Panc1 (cell line): Measurements from ENCODE around the gene FAM240B.

Experiments
- POLR2AphosphoS5 ChIP-seq: IDR thresholded peaks from 2 replicates; pipeline ENCODE4 v1.6.1; 2012; ENCODE audit warnings: mild to moderate bottlenecking, low read depth, low read length, moderate library complexity
- SIN3A ChIP-seq: IDR thresholded peaks from 2 replicates; pipeline ENCODE4 v1.6.1; 2012; ENCODE audit warnings: low read depth, mild to moderate bottlenecking, low read length, moderate library complexity, borderline replicate concordance; ENCODE audit not compliant: insufficient read depth
- TF ChIP-seq, protein P1 (sequence below): fragments of 450-650 bp; IDR thresholded peaks from 2 replicates; pipeline ENCODE4 v1.5.1; 2017; ENCODE audit warnings: mild to moderate bottlenecking
- TF ChIP-seq, protein P2 (sequence below), 2 experiments: IDR thresholded peaks; 2 replicates each; pipeline ENCODE4 v1.6.1; 2011 to 2012; ENCODE audit warnings: low read depth in 2 of 2, control low read depth in 1 of 2, low read length in 1 of 2, mild to moderate bottlenecking in 1 of 2, moderate library complexity in 1 of 2; ENCODE audit not compliant: insufficient read depth in 1 of 2

DNA sequence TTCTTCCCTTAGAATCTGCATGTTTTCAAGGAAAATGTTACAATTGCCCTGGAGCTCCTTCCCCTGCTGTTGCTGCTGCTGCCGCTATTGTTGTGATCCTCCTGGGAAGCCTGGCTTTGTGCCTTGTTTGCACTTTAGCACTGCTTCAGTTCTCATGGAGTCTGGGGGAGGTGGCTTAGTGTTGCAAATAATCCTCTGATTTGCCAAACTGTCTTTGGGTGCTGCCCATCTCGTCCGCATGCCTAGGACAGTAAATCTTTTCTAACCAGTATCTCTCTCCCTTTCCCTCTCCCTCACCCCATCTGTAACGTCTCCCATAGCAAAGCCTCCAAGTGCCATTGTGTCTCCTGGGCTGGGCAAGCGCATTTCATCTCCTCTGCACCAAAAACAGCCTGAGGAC is 30.3 kb downstream of the FAM240B start:
- TF ChIP-seq, protein P1, sequence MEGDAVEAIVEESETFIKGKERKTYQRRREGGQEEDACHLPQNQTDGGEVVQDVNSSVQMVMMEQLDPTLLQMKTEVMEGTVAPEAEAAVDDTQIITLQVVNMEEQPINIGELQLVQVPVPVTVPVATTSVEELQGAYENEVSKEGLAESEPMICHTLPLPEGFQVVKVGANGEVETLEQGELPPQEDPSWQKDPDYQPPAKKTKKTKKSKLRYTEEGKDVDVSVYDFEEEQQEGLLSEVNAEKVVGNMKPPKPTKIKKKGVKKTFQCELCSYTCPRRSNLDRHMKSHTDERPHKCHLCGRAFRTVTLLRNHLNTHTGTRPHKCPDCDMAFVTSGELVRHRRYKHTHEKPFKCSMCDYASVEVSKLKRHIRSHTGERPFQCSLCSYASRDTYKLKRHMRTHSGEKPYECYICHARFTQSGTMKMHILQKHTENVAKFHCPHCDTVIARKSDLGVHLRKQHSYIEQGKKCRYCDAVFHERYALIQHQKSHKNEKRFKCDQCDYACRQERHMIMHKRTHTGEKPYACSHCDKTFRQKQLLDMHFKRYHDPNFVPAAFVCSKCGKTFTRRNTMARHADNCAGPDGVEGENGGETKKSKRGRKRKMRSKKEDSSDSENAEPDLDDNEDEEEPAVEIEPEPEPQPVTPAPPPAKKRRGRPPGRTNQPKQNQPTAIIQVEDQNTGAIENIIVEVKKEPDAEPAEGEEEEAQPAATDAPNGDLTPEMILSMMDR: no peak
- no peak for TF ChIP-seq SIN3A
- no peak for TF ChIP-seq POLR2AphosphoS5
- TF ChIP-seq, protein P2, sequence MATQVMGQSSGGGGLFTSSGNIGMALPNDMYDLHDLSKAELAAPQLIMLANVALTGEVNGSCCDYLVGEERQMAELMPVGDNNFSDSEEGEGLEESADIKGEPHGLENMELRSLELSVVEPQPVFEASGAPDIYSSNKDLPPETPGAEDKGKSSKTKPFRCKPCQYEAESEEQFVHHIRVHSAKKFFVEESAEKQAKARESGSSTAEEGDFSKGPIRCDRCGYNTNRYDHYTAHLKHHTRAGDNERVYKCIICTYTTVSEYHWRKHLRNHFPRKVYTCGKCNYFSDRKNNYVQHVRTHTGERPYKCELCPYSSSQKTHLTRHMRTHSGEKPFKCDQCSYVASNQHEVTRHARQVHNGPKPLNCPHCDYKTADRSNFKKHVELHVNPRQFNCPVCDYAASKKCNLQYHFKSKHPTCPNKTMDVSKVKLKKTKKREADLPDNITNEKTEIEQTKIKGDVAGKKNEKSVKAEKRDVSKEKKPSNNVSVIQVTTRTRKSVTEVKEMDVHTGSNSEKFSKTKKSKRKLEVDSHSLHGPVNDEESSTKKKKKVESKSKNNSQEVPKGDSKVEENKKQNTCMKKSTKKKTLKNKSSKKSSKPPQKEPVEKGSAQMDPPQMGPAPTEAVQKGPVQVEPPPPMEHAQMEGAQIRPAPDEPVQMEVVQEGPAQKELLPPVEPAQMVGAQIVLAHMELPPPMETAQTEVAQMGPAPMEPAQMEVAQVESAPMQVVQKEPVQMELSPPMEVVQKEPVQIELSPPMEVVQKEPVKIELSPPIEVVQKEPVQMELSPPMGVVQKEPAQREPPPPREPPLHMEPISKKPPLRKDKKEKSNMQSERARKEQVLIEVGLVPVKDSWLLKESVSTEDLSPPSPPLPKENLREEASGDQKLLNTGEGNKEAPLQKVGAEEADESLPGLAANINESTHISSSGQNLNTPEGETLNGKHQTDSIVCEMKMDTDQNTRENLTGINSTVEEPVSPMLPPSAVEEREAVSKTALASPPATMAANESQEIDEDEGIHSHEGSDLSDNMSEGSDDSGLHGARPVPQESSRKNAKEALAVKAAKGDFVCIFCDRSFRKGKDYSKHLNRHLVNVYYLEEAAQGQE (IDR thresholded peaks at IDR 0.05; ENCODE audit: insufficient read depth in 1 of 2, low read depth in 2 of 2, low read length in 1 of 2): no peak
